Ovary (tissue), 9 donors: Measurements from ENCODE around the gene GIMAP8. TPM values are rescaled to one million over a fixed set of nuclear protein-coding genes. Genes with fewer than 3 reads are reported as not detected.

Source experiments
- DNase-seq, 5 donors: peaks; one replicate each; pipeline ENCODE4 v3.0.0-alpha.2; 2019 to 2020
- H3K27ac ChIP-seq, 2 donors: fragments of 200-600 bp; one replicate each; pipeline versions ENCODE4 v1.5.1 to v1.8.0; 2019 to 2022
- H3K27me3 ChIP-seq: fragments of 200-600 bp; one replicate; pipeline ENCODE4 v1.8.0; 2022
- H3K36me3 ChIP-seq: fragments of 200-600 bp; sonication (generic); one replicate; pipeline ENCODE4 v1.5.1; 2019
- H3K4me1 ChIP-seq: one replicate; pipeline ENCODE4 v1.8.1; 2013; ENCODE audit warnings: mild to moderate bottlenecking, moderate library complexity; ENCODE audit not compliant: insufficient read depth
- H3K4me3 ChIP-seq: fragments of 200-600 bp; sonication (generic); one replicate; pipeline ENCODE4 v1.5.1; 2017
- H3K9me3 ChIP-seq, 2 donors: fragments of 200-600 bp in 1 of 2; sonication (generic) in 1 of 2; one replicate each; pipeline versions ENCODE4 v1.5.1 to v1.8.1; 2013 to 2019; ENCODE audit warnings: mild to moderate bottlenecking in 1 of 2, moderate library complexity in 1 of 2
- EP300 ChIP-seq: sonication (generic); formaldehyde crosslinking; IDR thresholded peaks from one replicate; pipeline ENCODE4 v1.6.1; 2017; ENCODE audit warnings: antibody characterized with exemption
- POLR2A ChIP-seq: fragments of 450-650 bp; IDR thresholded peaks from one replicate; pipeline ENCODE4 v1.6.1; 2017; ENCODE audit warnings: antibody characterized with exemption, mild to moderate bottlenecking, moderate library complexity
- WGBS, 3 donors: extraction: QIAGEN DNeasy Blood & Tissue Kit in 1 of 3; methylation state at CpG; one replicate each; pipeline versions ENCODE4 v1.1.5 to v1.1.7; 2013 to 2017; 5-methylcytosine and 5-hydroxymethylcytosine counted together
- intact Hi-C, 4 donors: fragments of 100-400 bp; cut with DNase I; formaldehyde crosslinking; loops; one replicate each; pipeline versions ENCODE4 v1.11.0 to v1.15.1; 2022 to 2023
- polyA plus RNA-seq, 2 donors: library from polyadenylated mRNA; stranded (reverse); fragments of 200-250 nt in 1 of 2; fragments of 350-450 nt in 1 of 2; fragmentation: Illumina TruSeq in 1 of 2; extraction: RNeasy Lipid Tissue Mini Kit (QIAGEN cat#74804) in 1 of 2; gene quantifications; one replicate each; pipeline ENCODE4 v1.2.3, GENCODE V29; 2013 to 2014
- total RNA-seq, 7 donors: library from RNA; depleted of rRNA in 2 of 7; stranded (reverse); fragments of >200 nt in 2 of 7; fragmentation: NEBNext Ultra II Directional in 3 of 7; extraction: Animal tissue kit (Norgen Biotek cat#: 25700) in 3 of 7; gene quantifications; one replicate each; pipeline versions ENCODE4 v1.1.0 to v1.2.4, GENCODE V29; 2016 to 2023
- TF ChIP-seq, protein P1 (sequence below), 3 donors: fragments of 450-650 bp in 2 of 3; fragments of 200-600 bp in 1 of 3; IDR thresholded peaks; one replicate each; pipeline versions ENCODE4 v1.5.1 to v1.8.0; 2016 to 2022; ENCODE audit warnings: antibody characterized with exemption in 3 of 3, mild to moderate bottlenecking in 1 of 3
- donor health status: DM: no; HTN: no; CAD: no; lungs with moderate emphysema.
- donor health status: DM: no; HTN: no; CAD: no.
- donor health status: Bipolar disorder and iron deficiency.
- donor health status: DM: yes; HTN: yes; CAD: no.
- donor health status: DM: no; HTN: no; CAD: no.
- donor health status: DM: yes; HTN: yes; CAD: no.

Gene GIMAP8
- total and polyA plus RNA-seq, 9 donors = 2.1 to 22.8 (median 6.9) TPM

GRCh38 chr7:150471886-150472285, 21.5 kb downstream of the GIMAP8 start:
- 55 to 63% (median 59%) methylated on average over 5 of the region's 5 CpGs for WGBS, 3 donors
- TF ChIP-seq POLR2A (no peak), EP300 (no peak)
- TF ChIP-seq, protein P1, sequence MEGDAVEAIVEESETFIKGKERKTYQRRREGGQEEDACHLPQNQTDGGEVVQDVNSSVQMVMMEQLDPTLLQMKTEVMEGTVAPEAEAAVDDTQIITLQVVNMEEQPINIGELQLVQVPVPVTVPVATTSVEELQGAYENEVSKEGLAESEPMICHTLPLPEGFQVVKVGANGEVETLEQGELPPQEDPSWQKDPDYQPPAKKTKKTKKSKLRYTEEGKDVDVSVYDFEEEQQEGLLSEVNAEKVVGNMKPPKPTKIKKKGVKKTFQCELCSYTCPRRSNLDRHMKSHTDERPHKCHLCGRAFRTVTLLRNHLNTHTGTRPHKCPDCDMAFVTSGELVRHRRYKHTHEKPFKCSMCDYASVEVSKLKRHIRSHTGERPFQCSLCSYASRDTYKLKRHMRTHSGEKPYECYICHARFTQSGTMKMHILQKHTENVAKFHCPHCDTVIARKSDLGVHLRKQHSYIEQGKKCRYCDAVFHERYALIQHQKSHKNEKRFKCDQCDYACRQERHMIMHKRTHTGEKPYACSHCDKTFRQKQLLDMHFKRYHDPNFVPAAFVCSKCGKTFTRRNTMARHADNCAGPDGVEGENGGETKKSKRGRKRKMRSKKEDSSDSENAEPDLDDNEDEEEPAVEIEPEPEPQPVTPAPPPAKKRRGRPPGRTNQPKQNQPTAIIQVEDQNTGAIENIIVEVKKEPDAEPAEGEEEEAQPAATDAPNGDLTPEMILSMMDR (IDR thresholded peaks at IDR 0.05) = no peak
- H3K4me1 ChIP-seq = no peaks in the 10 kb centered on the region
- DNase-seq = no peak
- no peaks in the 10 kb centered on the region for H3K36me3 ChIP-seq
- H3K27ac ChIP-seq = no peak overlapping the region
- no peaks in the 10 kb centered on the region for H3K9me3 ChIP-seq
- intact Hi-C loops = no loop called here
- no peak overlapping the region for H3K4me3 ChIP-seq
- H3K27me3 ChIP-seq = no peaks in the 10 kb centered on the region

- 80 to 88% (median 81%) methylated on average over 7 of the region's 7 CpGs for WGBS, 3 donors
- no peaks in the 10 kb centered on the region for H3K36me3 ChIP-seq
These were observed 23.5 kb downstream of the GIMAP8 start for GRCh38 chr7:150473902-150474301.

GRCh38 chr7:150476285-150476684, 25.9 kb downstream of the GIMAP8 start:
- TF ChIP-seq, protein P1 (IDR thresholded peaks at IDR 0.05) = no peak
- TF ChIP-seq POLR2A (no peak), EP300 (no peak)
- Histone ChIP-seq H3K9me3 (no peaks in the 10 kb centered on the region), H3K4me3 (no peak overlapping the region), H3K36me3 (no peaks in the 10 kb centered on the region), H3K27me3 (no peaks in the 10 kb centered on the region), H3K27ac (no peak overlapping the region), H3K4me1 (no peaks in the 10 kb centered on the region)
- no peak for DNase-seq
- intact Hi-C loops = no loop called here
- 90 to 95% (median 93%) methylated on average over 3 of the region's 3 CpGs for WGBS, 3 donors

More at GRCh38 chr7:150473902-150474301, 23.5 kb downstream of the GIMAP8 start:
- Histone ChIP-seq H3K27me3 (no peaks in the 10 kb centered on the region), H3K4me3 (no peak overlapping the region), H3K4me1 (no peaks in the 10 kb centered on the region), H3K9me3 (no peaks in the 10 kb centered on the region), H3K27ac (no peak overlapping the region)
- TF ChIP-seq, protein P1 (IDR thresholded peaks at IDR 0.05) = no peak
- TF ChIP-seq EP300 = no peak
- TF ChIP-seq POLR2A = no peak
- intact Hi-C loops = no loop called here
- DNase-seq = no peak

GRCh38 chr7:150476819-150477631, 26.6 kb downstream of the GIMAP8 start:
- WGBS, 3 donors = 83 to 88% (median 87%) methylated on average over 25 of the region's 25 CpGs
- intact Hi-C loops = no loop called here
- DNase-seq = no peak
- Histone ChIP-seq H3K27ac (no peak overlapping the region), H3K36me3 (no peaks in the 10 kb centered on the region), H3K27me3 (no peaks in the 10 kb centered on the region), H3K4me3 (no peak overlapping the region), H3K4me1 (no peaks in the 10 kb centered on the region), H3K9me3 (no peaks in the 10 kb centered on the region)
- TF ChIP-seq POLR2A (no peak), EP300 (no peak)
- TF ChIP-seq, protein P1 (IDR thresholded peaks at IDR 0.05) = no peak
